ENCODE results near the gene ADAM22.

Gene ADAM22

GRCh38 chr7:88041583-88041982 is 107.5 kb downstream of the ADAM22 start:
- no peak for FAIRE-seq

- no peak for FAIRE-seq
These were observed 108.1 kb downstream of the ADAM22 start for GRCh38 chr7:88042157-88042556.

- FAIRE-seq: no peak
These were observed 108.8 kb downstream of the ADAM22 start for GRCh38 chr7:88042803-88043202.

- no peak for FAIRE-seq
These were observed 110.0 kb downstream of the ADAM22 start for GRCh38 chr7:88044069-88044468.

- FAIRE-seq: no peak
These were observed 113.0 kb downstream of the ADAM22 start for GRCh38 chr7:88046839-88047573.

- no peak for FAIRE-seq
These were observed 123.6 kb downstream of the ADAM22 start for GRCh38 chr7:88057655-88058054.

- no peak for FAIRE-seq
These were observed 128.2 kb downstream of the ADAM22 start for GRCh38 chr7:88062238-88062637.

- no peak for FAIRE-seq
These were observed 135.0 kb downstream of the ADAM22 start for GRCh38 chr7:88069093-88069492.

- FAIRE-seq: no peak
These were observed 138.1 kb downstream of the ADAM22 start for GRCh38 chr7:88071994-88072714.

- FAIRE-seq: no peak
These were observed 138.6 kb downstream of the ADAM22 start for GRCh38 chr7:88072715-88073055.

GRCh38 chr7:88073626-88074025 is 139.6 kb downstream of the ADAM22 start:
- FAIRE-seq: no peak

- FAIRE-seq: no peak
These were observed 141.2 kb downstream of the ADAM22 start for GRCh38 chr7:88075216-88075615.

GRCh38 chr7:88083883-88084282 is 149.8 kb downstream of the ADAM22 start:
- FAIRE-seq: no peak

GRCh38 chr7:88089561-88089960 is 155.5 kb downstream of the ADAM22 start:
- no peak for FAIRE-seq

- FAIRE-seq: no peak
These were observed 156.2 kb downstream of the ADAM22 start for GRCh38 chr7:88090240-88090639.

GRCh38 chr7:88090671-88091070 is 156.6 kb downstream of the ADAM22 start:
- no peak for FAIRE-seq

- no peak for FAIRE-seq
These were observed 158.1 kb downstream of the ADAM22 start for GRCh38 chr7:88091988-88092675.

GRCh38 chr7:88092676-88092999 is 158.6 kb downstream of the ADAM22 start:
- no peak for FAIRE-seq

- FAIRE-seq: no peak
These were observed 167.7 kb downstream of the ADAM22 start for GRCh38 chr7:88101769-88102168.

GRCh38 chr7:88102675-88103074 is 168.6 kb downstream of the ADAM22 start:
- FAIRE-seq: no peak

GRCh38 chr7:88104732-88105131 is 170.7 kb downstream of the ADAM22 start:
- no peak for FAIRE-seq

GRCh38 chr7:88105231-88105630 is 171.2 kb downstream of the ADAM22 start:
- FAIRE-seq: no peak

GRCh38 chr7:88106434-88106833 is 172.4 kb downstream of the ADAM22 start:
- no peak for FAIRE-seq

GRCh38 chr7:88109612-88110011 is 175.6 kb downstream of the ADAM22 start:
- no peak for FAIRE-seq
